OCI-LY1 (cell line): Measurements from ENCODE around the gene M6PR.
"Not testable (repeated sequence)": the region's sequence is repeated elsewhere in the genome, so short reads cannot be mapped to it uniquely, and the experiment has no call there.

Source experiments
- H2AFZ ChIP-seq: fragments of 200-600 bp; sonication (generic), shearing (Covaris generic); 2 replicates; pipeline ENCODE4 v1.6.0; 2014; ENCODE audit warnings: antibody characterized with exemption, mild to moderate bottlenecking, low read length
- H3F3A ChIP-seq: fragments of 200-600 bp; sonication (generic), shearing (Covaris generic); 2 replicates; pipeline ENCODE4 v1.6.0; 2014; ENCODE audit warnings: mild to moderate bottlenecking, antibody characterized with exemption, low read length, moderate library complexity; ENCODE audit not compliant: insufficient read depth
- H3K27ac ChIP-seq: fragments of 200-600 bp; sonication (generic); 2 replicates; pipeline ENCODE4 v1.5.1; 2014; ENCODE audit warnings: low read length, mixed run types, mild to moderate bottlenecking, low read depth; ENCODE audit not compliant: poor library complexity, severe bottlenecking
- H3K27me3 ChIP-seq: fragments of 200-600 bp; sonication (generic); 2 replicates; pipeline ENCODE4 v1.6.0; 2014; ENCODE audit warnings: antibody characterized with exemption, mild to moderate bottlenecking, low read length, moderate library complexity; ENCODE audit not compliant: insufficient read depth
- H3K36me3 ChIP-seq: fragments of 200-600 bp; sonication (generic); 2 replicates; pipeline ENCODE4 v1.6.1; 2014; ENCODE audit warnings: mild to moderate bottlenecking, antibody characterized with exemption, low read length, moderate library complexity, mixed read lengths; ENCODE audit not compliant: insufficient read depth
- H3K4me1 ChIP-seq: fragments of 200-600 bp; sonication (generic); 2 replicates; pipeline ENCODE4 v1.5.1; 2014; ENCODE audit warnings: mild to moderate bottlenecking, low read length, moderate library complexity; ENCODE audit not compliant: insufficient read depth, severe bottlenecking
- H3K4me2 ChIP-seq: fragments of 200-600 bp; sonication (generic), shearing (Covaris generic); 2 replicates; pipeline ENCODE4 v1.6.1; 2014; ENCODE audit warnings: low read length
- H3K4me3 ChIP-seq: fragments of 200-600 bp; sonication (generic); 2 replicates; pipeline ENCODE4 v1.5.1; 2014; ENCODE audit warnings: low read length, low read depth, mild to moderate bottlenecking, mixed read lengths; ENCODE audit not compliant: poor library complexity, severe bottlenecking
- H3K79me2 ChIP-seq: fragments of 200-600 bp; shearing (Covaris generic); 2 replicates; pipeline ENCODE4 v1.6.1; 2016; ENCODE audit warnings: mixed run types, low read length, mixed read lengths; ENCODE audit not compliant: insufficient read depth
- H3K9ac ChIP-seq: fragments of 200-600 bp; sonication (generic), shearing (Covaris generic); 2 replicates; pipeline ENCODE4 v1.6.1; 2014; ENCODE audit warnings: mild to moderate bottlenecking, low read length, mixed read lengths
- H3K9me2 ChIP-seq: fragments of 200-600 bp; sonication (generic), shearing (Covaris generic); 2 replicates; pipeline ENCODE4 v1.6.1; 2014; ENCODE audit warnings: low read depth, mild to moderate bottlenecking, low read length, mixed read lengths
- H3K9me3 ChIP-seq: fragments of 200-600 bp; shearing (Covaris generic); 2 replicates; pipeline ENCODE4 v1.6.1; 2014; ENCODE audit warnings: low read length, mixed read lengths
- H4K20me1 ChIP-seq: fragments of 200-600 bp; sonication (generic), shearing (Covaris generic); 2 replicates; pipeline ENCODE4 v1.6.0; 2016; ENCODE audit warnings: mild to moderate bottlenecking, low read length; ENCODE audit not compliant: insufficient read depth
- EZH2 ChIP-seq: fragments of 200-600 bp; sonication (generic), shearing (Covaris generic); IDR thresholded peaks from 2 replicates; pipeline ENCODE4 v1.8.0; 2017; ENCODE audit warnings: borderline replicate concordance, mixed run types, mild to moderate bottlenecking, antibody characterized with exemption, low read length, moderate library complexity, mixed read lengths
- TF ChIP-seq, protein P1 (sequence below): fragments of 200-600 bp; sonication (generic), shearing (Covaris generic); IDR thresholded peaks from 2 replicates; pipeline ENCODE4 v1.5.1; 2017; ENCODE audit warnings: mild to moderate bottlenecking, antibody characterized with exemption, low read length, moderate library complexity, mixed read lengths

M6PR gene

DNA sequence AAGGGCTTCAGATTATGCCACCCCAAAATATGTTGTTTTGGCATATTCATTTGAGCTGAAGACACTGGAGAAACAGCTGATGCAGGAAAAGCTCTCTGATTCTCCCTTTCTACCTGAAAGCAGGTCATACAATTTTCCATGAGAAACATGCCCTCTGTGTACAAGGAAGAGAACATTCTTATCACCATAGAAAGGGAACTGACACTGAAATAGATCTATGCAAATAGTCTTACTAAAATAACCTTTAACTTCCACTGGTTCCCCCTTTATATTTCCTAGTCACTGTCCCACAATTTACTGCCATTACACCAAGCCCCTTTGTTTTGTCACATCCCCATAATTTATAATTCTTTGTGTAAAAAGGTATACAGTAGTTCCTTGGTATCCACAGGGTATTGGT lies 44.8 kb downstream of the M6PR start:
- no peaks in the 10 kb centered on the region for H4K20me1 ChIP-seq
- no peak overlapping the region for H2AFZ ChIP-seq

DNA sequence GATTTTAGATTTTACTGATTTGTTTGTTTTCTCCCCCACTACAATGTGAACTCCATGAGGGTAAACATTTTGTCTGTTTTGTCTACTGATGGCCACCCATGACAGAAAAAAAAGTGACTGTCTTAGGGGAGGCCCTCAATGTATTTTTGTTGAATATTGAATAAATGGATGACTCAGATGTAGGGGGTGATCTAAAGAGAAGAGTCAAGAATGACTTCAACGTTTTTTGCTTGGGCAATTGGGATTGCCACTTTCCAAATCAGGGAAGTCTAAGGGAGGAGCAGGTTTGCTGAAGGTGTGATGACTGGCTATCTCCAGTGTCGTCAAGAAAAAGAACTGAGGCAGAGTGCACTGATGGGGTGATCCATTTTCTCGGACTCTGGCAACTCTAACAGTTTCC lies 45.8 kb downstream of the M6PR start:
- TF ChIP-seq, protein P1, sequence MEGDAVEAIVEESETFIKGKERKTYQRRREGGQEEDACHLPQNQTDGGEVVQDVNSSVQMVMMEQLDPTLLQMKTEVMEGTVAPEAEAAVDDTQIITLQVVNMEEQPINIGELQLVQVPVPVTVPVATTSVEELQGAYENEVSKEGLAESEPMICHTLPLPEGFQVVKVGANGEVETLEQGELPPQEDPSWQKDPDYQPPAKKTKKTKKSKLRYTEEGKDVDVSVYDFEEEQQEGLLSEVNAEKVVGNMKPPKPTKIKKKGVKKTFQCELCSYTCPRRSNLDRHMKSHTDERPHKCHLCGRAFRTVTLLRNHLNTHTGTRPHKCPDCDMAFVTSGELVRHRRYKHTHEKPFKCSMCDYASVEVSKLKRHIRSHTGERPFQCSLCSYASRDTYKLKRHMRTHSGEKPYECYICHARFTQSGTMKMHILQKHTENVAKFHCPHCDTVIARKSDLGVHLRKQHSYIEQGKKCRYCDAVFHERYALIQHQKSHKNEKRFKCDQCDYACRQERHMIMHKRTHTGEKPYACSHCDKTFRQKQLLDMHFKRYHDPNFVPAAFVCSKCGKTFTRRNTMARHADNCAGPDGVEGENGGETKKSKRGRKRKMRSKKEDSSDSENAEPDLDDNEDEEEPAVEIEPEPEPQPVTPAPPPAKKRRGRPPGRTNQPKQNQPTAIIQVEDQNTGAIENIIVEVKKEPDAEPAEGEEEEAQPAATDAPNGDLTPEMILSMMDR, result no peak
- no peak for TF ChIP-seq EZH2
- no peaks in the 10 kb centered on the region for H3K27me3 ChIP-seq
- H3K9me2 ChIP-seq, result no peaks in the 10 kb centered on the region
- no peak overlapping the region for H3K27ac ChIP-seq
- H3K4me1 ChIP-seq, result peaks cover 9% of the 10 kb centered on the region
- H3K36me3 ChIP-seq, result no peaks in the 10 kb centered on the region
- H4K20me1 ChIP-seq, result no peaks in the 10 kb centered on the region
- no peaks in the 10 kb centered on the region for H3K79me2 ChIP-seq
- no peak overlapping the region for H2AFZ ChIP-seq
- no peaks in the 10 kb centered on the region for H3K9me3 ChIP-seq
- H3F3A ChIP-seq, result no peaks in the 10 kb centered on the region
- no peak overlapping the region for H3K4me2 ChIP-seq
- no peak overlapping the region for H3K4me3 ChIP-seq
- no peak overlapping the region for H3K9ac ChIP-seq

More for the DNA sequence above, 44.8 kb downstream of the M6PR start:
- peaks cover 9% of the 10 kb centered on the region for H3K4me1 ChIP-seq
- no peak overlapping the region for H3K9ac ChIP-seq
- no peaks in the 10 kb centered on the region for H3F3A ChIP-seq
- no peaks in the 10 kb centered on the region for H3K36me3 ChIP-seq
- no peak overlapping the region for H3K4me2 ChIP-seq
- TF ChIP-seq, protein P1, result no peak
- TF ChIP-seq EZH2, result no peak
- H3K27me3 ChIP-seq, result no peaks in the 10 kb centered on the region
- no peaks in the 10 kb centered on the region for H3K79me2 ChIP-seq
- H3K4me3 ChIP-seq, result no peak overlapping the region
- H3K27ac ChIP-seq, result no peak overlapping the region
- H3K9me2 ChIP-seq, result no peaks in the 10 kb centered on the region
- H3K9me3 ChIP-seq, result no peaks in the 10 kb centered on the region

DNA sequence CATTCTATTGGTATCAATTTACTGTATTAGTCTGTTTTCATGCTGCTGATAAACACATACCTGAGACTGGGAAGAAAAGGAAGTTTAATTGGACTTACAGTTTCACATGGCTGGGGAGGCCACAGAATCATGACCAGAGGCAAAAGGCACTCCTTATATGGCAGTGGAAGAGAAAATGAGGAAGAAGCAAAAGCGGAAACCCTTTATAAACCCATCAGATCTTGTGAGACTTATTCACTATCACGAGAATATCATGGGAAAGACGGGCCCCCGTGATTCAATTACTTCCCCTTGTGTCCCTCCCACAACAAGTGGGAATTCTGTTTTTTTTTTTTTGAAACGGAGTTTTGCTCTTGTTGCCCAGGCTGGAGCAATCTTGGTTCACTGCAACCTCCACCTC lies 46.7 kb downstream of the M6PR start:
- not testable (repeated sequence) for H3K4me3 ChIP-seq, H3K9ac ChIP-seq, H3F3A ChIP-seq, H2AFZ ChIP-seq, H3K27ac ChIP-seq, H3K79me2 ChIP-seq, H3K4me1 ChIP-seq, H4K20me1 ChIP-seq, H3K36me3 ChIP-seq, H3K4me2 ChIP-seq, H3K9me3 ChIP-seq, H3K9me2 ChIP-seq, H3K27me3 ChIP-seq

DNA sequence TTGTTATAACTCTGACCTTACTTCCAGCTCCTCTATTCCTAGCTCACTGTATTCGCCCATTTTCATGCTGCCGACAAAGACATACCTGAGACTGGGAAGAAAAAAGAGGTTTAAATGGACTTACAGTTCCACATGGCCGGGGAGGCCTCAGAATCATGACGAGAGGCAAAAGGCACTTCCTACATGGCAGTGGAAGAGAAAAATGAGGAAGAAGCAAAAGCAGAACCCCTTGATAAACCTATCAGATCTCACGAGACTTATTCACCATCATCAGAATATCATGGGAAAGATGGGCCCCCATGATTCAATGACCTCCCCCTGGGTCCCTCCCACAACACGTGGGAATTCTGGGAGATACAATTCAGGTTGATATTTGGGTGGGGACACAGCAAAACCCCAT lies 49.6 kb downstream of the M6PR start:
- H4K20me1 ChIP-seq, result no peaks in the 10 kb centered on the region
- H3K9me3 ChIP-seq, result peaks cover 3% of the 10 kb centered on the region; the same call in 1 of the 2 replicates
- no peak overlapping the region for H3K4me2 ChIP-seq
- no peak overlapping the region for H3K4me3 ChIP-seq
- TF ChIP-seq, protein P1, result no peak
- no peak for TF ChIP-seq EZH2
- no peak overlapping the region for H3K27ac ChIP-seq
- H2AFZ ChIP-seq, result no peak overlapping the region
- H3K36me3 ChIP-seq, result no peaks in the 10 kb centered on the region
- no peak overlapping the region for H3K9ac ChIP-seq
- H3K4me1 ChIP-seq, result peaks cover 6% of the 10 kb centered on the region
- no peaks in the 10 kb centered on the region for H3K27me3 ChIP-seq
- H3K79me2 ChIP-seq, result no peaks in the 10 kb centered on the region
- H3F3A ChIP-seq, result no peaks in the 10 kb centered on the region
- H3K9me2 ChIP-seq, result no peaks in the 10 kb centered on the region
